Measurements from ENCODE around the gene TCEAL9. TPM values are rescaled to one million over a fixed set of nuclear protein-coding genes. Genes with fewer than 3 reads are reported as not detected.

The TCEAL9 gene
- total and polyA plus RNA-seq, 12 donors: 91.8 to 388 (median 153) TPM

DNA sequence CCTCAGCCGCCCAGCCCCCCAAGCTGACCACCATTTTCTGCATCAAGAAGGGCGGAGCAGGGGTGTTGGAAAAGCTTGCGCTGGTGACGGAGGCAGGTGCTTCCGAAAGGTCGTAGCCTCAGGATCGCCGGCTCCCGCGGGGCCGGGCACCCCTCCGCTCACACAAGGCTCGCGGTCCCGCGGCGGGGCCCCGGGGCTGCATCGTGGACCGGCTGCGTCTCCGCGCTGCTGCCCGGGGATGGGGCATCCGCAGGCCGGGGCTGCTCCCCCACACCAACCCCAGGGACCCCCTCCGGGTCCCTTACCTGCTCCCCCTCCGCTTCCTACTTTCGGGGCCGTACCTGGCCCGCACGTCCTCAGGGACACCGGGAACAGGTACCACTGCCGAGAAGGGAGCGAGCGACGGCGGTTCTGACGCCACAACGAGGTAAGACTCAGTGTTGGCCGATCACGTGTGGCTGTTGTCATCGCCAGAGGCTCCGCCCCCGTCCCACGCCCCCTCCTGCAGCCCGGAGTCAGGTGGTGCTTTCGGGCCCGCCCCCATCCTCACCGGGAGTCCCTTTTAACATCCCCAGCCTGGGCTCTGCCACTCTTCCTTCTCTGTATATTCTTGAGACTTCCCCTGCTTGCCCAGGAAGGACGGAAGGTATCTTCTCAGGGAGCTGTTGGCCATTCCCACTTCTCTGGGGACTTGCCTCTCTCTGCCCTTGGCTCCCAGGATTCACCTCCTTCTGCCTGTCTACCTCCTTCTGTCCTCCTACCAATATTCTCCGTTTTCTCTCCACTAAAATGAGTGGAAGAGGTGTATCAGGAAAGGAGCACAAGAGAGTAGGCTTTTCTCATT is 45.5 kb upstream of the TCEAL9 start, which contains the start of gene BEX2:
Gene BEX2 (minus strand): TSS at position 436 of the 844 bp plus-strand sequence. CDS start 1,014 bp downstream, outside the sequence.
- DNase-seq: peak; percentile 79 to 93 (median 85)
- Histone ChIP-seq H3K27me3 (peaks cover 4% of the 10 kb centered on the region), H3K4me3 (peak within 1 kb of the TSS in 3 of 4 donors; percentile 3 to 58 (median 15)), H3K4me1 (replicated peaks in 1 of 2) (no peaks in the 10 kb centered on the region), H3K36me3 (replicated peaks in 1 of 2) (no peaks in the 10 kb centered on the region), H3K9me3 (replicated peaks in 1 of 3) (no peaks in the 10 kb centered on the region), H3K27ac (peak within 1 kb of the TSS in 2 of 5 donors; percentile 68 to 78)
- TF ChIP-seq, protein P1, sequence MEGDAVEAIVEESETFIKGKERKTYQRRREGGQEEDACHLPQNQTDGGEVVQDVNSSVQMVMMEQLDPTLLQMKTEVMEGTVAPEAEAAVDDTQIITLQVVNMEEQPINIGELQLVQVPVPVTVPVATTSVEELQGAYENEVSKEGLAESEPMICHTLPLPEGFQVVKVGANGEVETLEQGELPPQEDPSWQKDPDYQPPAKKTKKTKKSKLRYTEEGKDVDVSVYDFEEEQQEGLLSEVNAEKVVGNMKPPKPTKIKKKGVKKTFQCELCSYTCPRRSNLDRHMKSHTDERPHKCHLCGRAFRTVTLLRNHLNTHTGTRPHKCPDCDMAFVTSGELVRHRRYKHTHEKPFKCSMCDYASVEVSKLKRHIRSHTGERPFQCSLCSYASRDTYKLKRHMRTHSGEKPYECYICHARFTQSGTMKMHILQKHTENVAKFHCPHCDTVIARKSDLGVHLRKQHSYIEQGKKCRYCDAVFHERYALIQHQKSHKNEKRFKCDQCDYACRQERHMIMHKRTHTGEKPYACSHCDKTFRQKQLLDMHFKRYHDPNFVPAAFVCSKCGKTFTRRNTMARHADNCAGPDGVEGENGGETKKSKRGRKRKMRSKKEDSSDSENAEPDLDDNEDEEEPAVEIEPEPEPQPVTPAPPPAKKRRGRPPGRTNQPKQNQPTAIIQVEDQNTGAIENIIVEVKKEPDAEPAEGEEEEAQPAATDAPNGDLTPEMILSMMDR (IDR thresholded peaks at IDR 0.05): no peak
- TF ChIP-seq POLR2A (IDR thresholded peaks at IDR 0.05): peak; percentile 75 to 88
- 2 to 42% (median 25%) methylated on average over 2 to 52 of the region's 52 CpGs for WGBS, 4 donors
- intact Hi-C loops (cut with DNase I): no loop called here

DNA sequence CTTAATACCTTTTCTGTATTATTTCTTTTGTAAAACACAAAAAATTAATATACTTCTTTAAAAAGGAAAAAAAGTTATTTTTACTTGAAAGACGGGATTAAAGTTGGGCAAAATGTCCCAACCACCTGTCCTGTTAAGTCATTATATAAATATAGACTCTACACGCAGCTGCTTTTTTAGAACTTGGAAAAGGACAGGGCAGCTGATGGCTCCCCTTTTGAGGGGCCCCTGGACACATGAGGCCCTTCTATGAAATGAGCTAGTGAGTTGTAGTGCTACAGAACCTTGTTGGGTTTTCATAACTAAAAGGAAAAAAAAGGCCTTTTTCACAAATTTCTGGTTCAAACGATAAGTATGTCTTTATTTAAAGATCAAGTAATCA is 44.9 kb upstream of the TCEAL9 start:
- H3K4me1 ChIP-seq (replicated peaks in 1 of 2): no peaks in the 10 kb centered on the region
- intact Hi-C loops (cut with DNase I): no loop called here
- H3K4me3 ChIP-seq: peak overlapping the region in 2 of 4 donors; percentile 15 to 58
- 54 to 65% (median 63%) methylated on average over 3 of the region's 3 CpGs for WGBS, 4 donors
- no peaks in the 10 kb centered on the region for H3K9me3 ChIP-seq (replicated peaks in 1 of 3)
- H3K36me3 ChIP-seq (replicated peaks in 1 of 2): no peaks in the 10 kb centered on the region
- no peak for DNase-seq
- TF ChIP-seq POLR2A (IDR thresholded peaks at IDR 0.05): no peak
- TF ChIP-seq, protein P1 (IDR thresholded peaks at IDR 0.05): no peak
- H3K27ac ChIP-seq: no peak overlapping the region
- peaks cover 4% of the 10 kb centered on the region for H3K27me3 ChIP-seq

DNA sequence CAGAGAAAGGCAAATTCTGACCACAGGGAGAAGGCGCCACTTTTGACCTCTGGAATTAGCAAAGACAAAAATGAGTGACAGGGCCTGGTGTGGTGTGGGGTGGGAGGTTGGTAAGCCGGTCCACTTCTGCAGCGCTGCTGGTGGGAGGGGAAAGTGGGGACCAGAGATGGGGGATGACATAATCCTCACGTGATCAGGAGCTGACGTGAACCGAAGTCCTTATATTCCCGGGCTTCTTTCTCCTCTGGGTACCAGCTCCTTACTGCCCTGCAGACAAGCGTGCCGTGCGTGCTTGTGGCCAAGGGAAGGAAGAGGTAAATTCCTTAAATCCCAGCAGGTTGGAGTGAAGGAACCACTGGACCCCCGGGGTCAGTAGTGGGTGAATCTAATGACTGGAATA is 26.3 kb upstream of the TCEAL9 start, which contains the start of gene TCEAL7:
Gene TCEAL7 (plus strand): TSS at position 249 of the 400 bp plus-strand sequence. CDS start 1,165 bp downstream, outside the sequence.
- no peaks in the 10 kb centered on the region for H3K4me1 ChIP-seq (replicated peaks in 1 of 2)
- intact Hi-C loops (cut with DNase I): no loop called here
- TF ChIP-seq POLR2A (IDR thresholded peaks at IDR 0.05): no peak
- TF ChIP-seq, protein P1 (IDR thresholded peaks at IDR 0.05): no peak
- no peak within 1 kb of the TSS for H3K27ac ChIP-seq
- peaks cover 45% of the 10 kb centered on the region for H3K27me3 ChIP-seq
- H3K4me3 ChIP-seq: no peak within 1 kb of the TSS
- H3K9me3 ChIP-seq (replicated peaks in 1 of 3): no peaks in the 10 kb centered on the region
- 52 to 85% (median 60%) methylated on average over 5 to 11 of the region's 11 CpGs for WGBS, 4 donors
- H3K36me3 ChIP-seq (replicated peaks in 1 of 2): no peaks in the 10 kb centered on the region
- DNase-seq: peak in 1 of 7 donors; percentile 66

DNA sequence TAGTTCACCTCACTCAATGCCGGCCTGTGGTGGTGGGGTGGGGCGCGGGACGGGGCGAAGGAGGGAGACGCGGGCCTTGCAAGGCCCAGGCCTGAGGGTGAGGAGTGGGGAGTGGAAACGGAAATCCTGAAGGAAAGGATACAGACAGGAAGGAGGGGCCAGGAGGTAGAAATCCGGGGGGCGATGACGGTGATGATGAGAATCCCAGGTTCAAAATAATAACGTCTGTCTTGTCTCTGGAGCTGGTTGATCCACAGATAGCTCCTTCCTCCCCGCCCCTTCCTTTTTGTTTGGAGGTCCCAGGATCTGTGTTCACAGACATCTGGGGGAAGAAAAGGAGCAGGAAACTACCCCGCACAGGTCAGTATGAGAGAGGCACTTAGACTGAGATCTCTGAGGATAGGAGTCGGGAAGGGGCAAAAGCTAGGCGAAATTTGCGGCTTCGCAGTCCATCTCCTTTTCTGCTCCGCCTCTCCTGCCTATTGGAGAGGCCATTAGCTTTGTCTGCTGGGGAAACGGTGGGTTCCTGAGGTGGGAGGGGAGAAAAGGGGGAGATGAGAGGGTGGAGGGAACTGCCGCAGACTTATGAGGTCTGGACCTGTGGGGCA is 25.5 kb upstream of the TCEAL9 start:
- no peaks in the 10 kb centered on the region for H3K4me1 ChIP-seq (replicated peaks in 1 of 2)
- intact Hi-C loops (cut with DNase I): no loop called here
- no peaks in the 10 kb centered on the region for H3K36me3 ChIP-seq (replicated peaks in 1 of 2)
- H3K27ac ChIP-seq: no peak overlapping the region
- peaks cover 41% of the 10 kb centered on the region for H3K27me3 ChIP-seq
- 41 to 56% (median 48%) methylated on average over 21 of the region's 21 CpGs for WGBS, 4 donors
- TF ChIP-seq POLR2A (IDR thresholded peaks at IDR 0.05): no peak
- TF ChIP-seq, protein P1 (IDR thresholded peaks at IDR 0.05): no peak
- no peak overlapping the region for H3K4me3 ChIP-seq
- no peaks in the 10 kb centered on the region for H3K9me3 ChIP-seq (replicated peaks in 1 of 3)
- DNase-seq: no peak
